Neural cell (in vitro differentiated cells): ENCODE results near the gene PLA2G2E.

Source experiments
- EZH2 ChIP-seq: fragments of 200-600, 300-800 bp; shearing (Covaris generic), sonication (generic); IDR thresholded peaks from 2 replicates; pipeline ENCODE4 v1.6.1; 2014; ENCODE audit warnings: antibody characterized with exemption, low read length, borderline replicate concordance, mild to moderate bottlenecking; ENCODE audit not compliant: insufficient read depth, poor library complexity, severe bottlenecking
- MXI1 ChIP-seq: fragments of 450-650 bp; conservative IDR thresholded peaks from 2 replicates; pipeline ENCODE4 v1.6.1; 2014; ENCODE audit warnings: antibody characterized with exemption, mild to moderate bottlenecking; ENCODE audit not compliant: poor library complexity, severe bottlenecking
- POLR2AphosphoS5 ChIP-seq: IDR thresholded peaks from 2 replicates; pipeline ENCODE4 v1.6.1; 2012
- RAD21 ChIP-seq: fragments of 450-650 bp; conservative IDR thresholded peaks from 2 replicates; pipeline ENCODE4 v1.6.1; 2014; ENCODE audit warnings: antibody characterized with exemption, mild to moderate bottlenecking, moderate library complexity
- REST ChIP-seq: IDR thresholded peaks from 2 replicates; pipeline ENCODE4 v1.6.1; 2012; ENCODE audit warnings: borderline replicate concordance
- SMC3 ChIP-seq: fragments of 450-650 bp; conservative IDR thresholded peaks from 2 replicates; pipeline ENCODE4 v1.6.1; 2014; ENCODE audit warnings: antibody characterized with exemption, mild to moderate bottlenecking, moderate library complexity; ENCODE audit not compliant: poor library complexity
- TF ChIP-seq, protein P1 (sequence below): fragments of 450-650 bp; IDR thresholded peaks from 2 replicates; pipeline ENCODE4 v1.5.1; 2014; ENCODE audit warnings: antibody characterized with exemption, mild to moderate bottlenecking, moderate library complexity; ENCODE audit not compliant: poor library complexity, severe bottlenecking

GRCh38 chr1:19877821-19878636 lies 45.4 kb downstream of the PLA2G2E start:
- TF ChIP-seq POLR2AphosphoS5 = no peak
- TF ChIP-seq, protein P1, sequence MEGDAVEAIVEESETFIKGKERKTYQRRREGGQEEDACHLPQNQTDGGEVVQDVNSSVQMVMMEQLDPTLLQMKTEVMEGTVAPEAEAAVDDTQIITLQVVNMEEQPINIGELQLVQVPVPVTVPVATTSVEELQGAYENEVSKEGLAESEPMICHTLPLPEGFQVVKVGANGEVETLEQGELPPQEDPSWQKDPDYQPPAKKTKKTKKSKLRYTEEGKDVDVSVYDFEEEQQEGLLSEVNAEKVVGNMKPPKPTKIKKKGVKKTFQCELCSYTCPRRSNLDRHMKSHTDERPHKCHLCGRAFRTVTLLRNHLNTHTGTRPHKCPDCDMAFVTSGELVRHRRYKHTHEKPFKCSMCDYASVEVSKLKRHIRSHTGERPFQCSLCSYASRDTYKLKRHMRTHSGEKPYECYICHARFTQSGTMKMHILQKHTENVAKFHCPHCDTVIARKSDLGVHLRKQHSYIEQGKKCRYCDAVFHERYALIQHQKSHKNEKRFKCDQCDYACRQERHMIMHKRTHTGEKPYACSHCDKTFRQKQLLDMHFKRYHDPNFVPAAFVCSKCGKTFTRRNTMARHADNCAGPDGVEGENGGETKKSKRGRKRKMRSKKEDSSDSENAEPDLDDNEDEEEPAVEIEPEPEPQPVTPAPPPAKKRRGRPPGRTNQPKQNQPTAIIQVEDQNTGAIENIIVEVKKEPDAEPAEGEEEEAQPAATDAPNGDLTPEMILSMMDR = no peak
- no peak for TF ChIP-seq EZH2
- TF ChIP-seq MXI1 = no peak
- TF ChIP-seq RAD21 = no peak
- TF ChIP-seq REST = no peak
- TF ChIP-seq SMC3 = no peak
